ENCODE results near the gene MAP7D1.

Gene MAP7D1

DNA sequence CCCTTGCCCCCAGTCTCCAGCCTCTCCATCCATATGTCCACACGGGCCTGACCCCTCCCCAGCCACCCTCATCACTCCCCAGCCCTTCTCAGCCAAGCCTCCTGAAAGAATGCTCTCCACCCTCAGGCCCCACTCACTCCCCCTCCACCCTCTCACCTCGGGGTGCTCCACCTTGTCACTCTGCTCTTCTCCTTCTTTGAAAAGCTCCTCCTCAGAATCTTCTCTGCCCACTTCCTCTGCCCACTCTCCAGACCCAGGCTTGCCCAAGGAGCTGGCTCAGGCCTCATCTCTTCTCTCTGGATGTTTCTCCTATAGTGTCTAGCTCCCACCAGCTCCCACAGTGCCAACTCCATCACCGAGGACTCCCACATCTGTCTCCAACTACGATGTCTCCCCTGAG is 44.8 kb upstream of the MAP7D1 start:
- H3K27me3 ChIP-seq, result no peaks in the 10 kb centered on the region
- no peak overlapping the region for H3K27ac ChIP-seq
- peaks cover 0 to 8% (median 0%) of the 10 kb centered on the region in 3 donors for H3K36me3 ChIP-seq
- no peak overlapping the region for H3K4me3 ChIP-seq
- peaks cover 0 to 42% (median 22%) of the 10 kb centered on the region in 4 donors for H3K4me1 ChIP-seq
- intact Hi-C loops (cut with DNase I; ENCODE audit: low total_unique reads), result no loop called here
- no peaks in the 10 kb centered on the region for H3K9me3 ChIP-seq
- DNase-seq, result no peak
- TF ChIP-seq, protein P1, sequence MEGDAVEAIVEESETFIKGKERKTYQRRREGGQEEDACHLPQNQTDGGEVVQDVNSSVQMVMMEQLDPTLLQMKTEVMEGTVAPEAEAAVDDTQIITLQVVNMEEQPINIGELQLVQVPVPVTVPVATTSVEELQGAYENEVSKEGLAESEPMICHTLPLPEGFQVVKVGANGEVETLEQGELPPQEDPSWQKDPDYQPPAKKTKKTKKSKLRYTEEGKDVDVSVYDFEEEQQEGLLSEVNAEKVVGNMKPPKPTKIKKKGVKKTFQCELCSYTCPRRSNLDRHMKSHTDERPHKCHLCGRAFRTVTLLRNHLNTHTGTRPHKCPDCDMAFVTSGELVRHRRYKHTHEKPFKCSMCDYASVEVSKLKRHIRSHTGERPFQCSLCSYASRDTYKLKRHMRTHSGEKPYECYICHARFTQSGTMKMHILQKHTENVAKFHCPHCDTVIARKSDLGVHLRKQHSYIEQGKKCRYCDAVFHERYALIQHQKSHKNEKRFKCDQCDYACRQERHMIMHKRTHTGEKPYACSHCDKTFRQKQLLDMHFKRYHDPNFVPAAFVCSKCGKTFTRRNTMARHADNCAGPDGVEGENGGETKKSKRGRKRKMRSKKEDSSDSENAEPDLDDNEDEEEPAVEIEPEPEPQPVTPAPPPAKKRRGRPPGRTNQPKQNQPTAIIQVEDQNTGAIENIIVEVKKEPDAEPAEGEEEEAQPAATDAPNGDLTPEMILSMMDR (IDR thresholded peaks at IDR 0.05), result no peak

DNA sequence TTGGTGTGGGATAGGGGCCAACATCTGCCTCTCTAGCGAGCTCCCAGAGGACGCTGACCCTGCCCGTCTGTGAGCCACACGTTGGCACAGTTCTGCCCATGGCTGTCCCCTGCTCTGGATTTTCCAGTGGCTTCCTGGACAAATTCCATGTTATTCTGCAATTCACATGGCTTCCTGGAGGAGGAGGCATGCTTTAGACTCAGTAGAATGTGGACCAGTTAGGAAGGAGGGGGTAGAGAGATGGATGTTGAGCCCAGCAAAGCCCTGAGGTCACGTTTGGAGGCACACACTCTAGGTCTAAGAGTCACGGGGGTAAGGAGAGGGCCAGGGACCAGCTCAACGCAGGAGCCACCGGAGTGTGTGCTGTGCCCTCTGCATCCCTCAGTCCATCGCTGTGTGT is 43.1 kb upstream of the MAP7D1 start:
- no peak for DNase-seq
- intact Hi-C loops (cut with DNase I; ENCODE audit: low total_unique reads), result no loop called here
- Histone ChIP-seq H3K9me3 (no peaks in the 10 kb centered on the region), H3K4me3 (no peak overlapping the region), H3K27ac (peak overlapping the region in 1 of 2 donors; percentile 28), H3K27me3 (no peaks in the 10 kb centered on the region), H3K4me1 (peaks cover 0 to 42% (median 35%) of the 10 kb centered on the region in 4 donors), H3K36me3 (peaks cover 0 to 8% (median 0%) of the 10 kb centered on the region in 3 donors)
- TF ChIP-seq, protein P1 (IDR thresholded peaks at IDR 0.05), result no peak

DNA sequence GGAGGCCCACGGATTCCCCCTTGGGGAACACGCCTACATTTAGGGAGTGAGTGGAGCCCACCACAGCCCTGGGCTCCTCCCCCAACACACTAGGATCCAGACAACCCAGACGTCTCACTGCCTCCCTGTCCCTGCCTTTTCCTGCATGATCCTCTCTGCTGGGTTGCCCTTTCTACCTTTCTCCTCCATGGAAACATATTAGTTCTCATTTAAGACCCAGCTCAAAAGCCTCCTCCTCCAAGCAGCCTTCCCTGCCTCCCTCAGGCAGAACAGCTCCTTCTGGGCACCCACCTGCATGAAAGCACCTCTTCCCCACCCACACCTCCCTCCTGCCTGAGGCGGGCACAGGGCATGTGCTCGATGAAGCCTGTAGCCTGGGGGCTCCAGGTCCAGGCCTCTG is 41.6 kb upstream of the MAP7D1 start:
- intact Hi-C loops (cut with DNase I; ENCODE audit: low total_unique reads), result no loop called here
- Histone ChIP-seq H3K9me3 (no peaks in the 10 kb centered on the region), H3K27ac (peak overlapping the region; percentile 83 to 93), H3K36me3 (peaks cover 0 to 8% (median 0%) of the 10 kb centered on the region in 3 donors), H3K4me1 (peaks cover 0 to 56% (median 40%) of the 10 kb centered on the region in 4 donors), H3K27me3 (no peaks in the 10 kb centered on the region), H3K4me3 (no peak overlapping the region)
- DNase-seq, result no peak
- TF ChIP-seq, protein P1 (IDR thresholded peaks at IDR 0.05), result no peak

DNA sequence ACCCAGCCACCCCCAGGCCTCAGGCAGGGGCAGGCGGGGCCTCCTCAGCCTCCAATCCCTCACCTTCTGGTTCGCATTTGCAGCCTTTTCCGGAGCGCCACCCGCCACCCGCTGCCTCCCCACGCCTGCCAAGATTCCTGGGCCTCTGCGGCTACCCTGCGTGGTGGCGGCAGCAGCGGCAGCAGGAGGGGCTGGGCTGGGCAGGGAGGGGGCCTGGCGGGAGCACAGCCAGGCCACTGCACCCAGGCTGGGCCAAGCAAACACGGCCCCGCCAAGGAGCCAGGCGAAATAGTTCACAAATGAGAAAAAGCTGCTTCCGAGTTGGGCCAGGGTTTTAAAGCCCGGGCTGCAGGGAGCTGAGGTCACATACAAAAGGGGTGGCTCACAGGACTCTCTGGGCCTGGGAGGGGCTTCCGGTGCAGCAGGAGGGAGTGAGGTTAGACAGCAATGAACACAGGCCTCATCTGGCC is 40.7 kb upstream of the MAP7D1 start:
- TF ChIP-seq, protein P1 (IDR thresholded peaks at IDR 0.05), result no peak
- H3K27ac ChIP-seq, result peak overlapping the region; percentile 83 to 93
- peaks cover 0 to 8% (median 0%) of the 10 kb centered on the region in 3 donors for H3K36me3 ChIP-seq
- DNase-seq, result peak; percentile 47 to 93
- no peaks in the 10 kb centered on the region for H3K9me3 ChIP-seq
- H3K27me3 ChIP-seq, result no peaks in the 10 kb centered on the region
- peaks cover 0 to 64% (median 49%) of the 10 kb centered on the region in 4 donors for H3K4me1 ChIP-seq
- intact Hi-C loops (cut with DNase I; ENCODE audit: low total_unique reads), result no loop called here
- H3K4me3 ChIP-seq, result peak overlapping the region; percentile 3 to 18

DNA sequence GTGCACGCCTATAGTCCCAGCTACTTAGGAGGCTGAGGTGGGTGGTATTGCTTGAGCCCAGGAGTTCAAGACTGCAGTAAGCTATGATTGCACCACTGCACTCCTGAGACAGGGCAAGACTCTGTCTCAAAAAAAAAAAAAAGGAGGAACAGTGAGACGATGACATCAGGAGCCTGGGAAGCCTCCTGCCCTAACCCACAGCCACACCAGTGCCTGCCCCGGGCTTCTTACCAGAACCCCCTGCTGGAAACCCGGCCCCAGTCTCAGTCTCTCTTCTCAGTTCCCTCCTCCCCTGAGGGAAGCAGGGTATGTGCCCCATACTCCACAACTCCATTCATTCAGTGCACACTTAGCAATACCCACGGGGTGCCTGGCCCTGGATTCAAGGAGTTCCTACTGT is 40.0 kb upstream of the MAP7D1 start:
- Histone ChIP-seq H3K4me3 (no peak overlapping the region), H3K9me3 (no peaks in the 10 kb centered on the region), H3K4me1 (peaks cover 0 to 71% (median 50%) of the 10 kb centered on the region in 4 donors), H3K27ac (peak overlapping the region; percentile 83 to 93), H3K27me3 (no peaks in the 10 kb centered on the region), H3K36me3 (peaks cover 0 to 8% (median 0%) of the 10 kb centered on the region in 3 donors)
- no peak for DNase-seq
- TF ChIP-seq, protein P1 (IDR thresholded peaks at IDR 0.05), result no peak
- intact Hi-C loops (cut with DNase I; ENCODE audit: low total_unique reads), result no loop called here

DNA sequence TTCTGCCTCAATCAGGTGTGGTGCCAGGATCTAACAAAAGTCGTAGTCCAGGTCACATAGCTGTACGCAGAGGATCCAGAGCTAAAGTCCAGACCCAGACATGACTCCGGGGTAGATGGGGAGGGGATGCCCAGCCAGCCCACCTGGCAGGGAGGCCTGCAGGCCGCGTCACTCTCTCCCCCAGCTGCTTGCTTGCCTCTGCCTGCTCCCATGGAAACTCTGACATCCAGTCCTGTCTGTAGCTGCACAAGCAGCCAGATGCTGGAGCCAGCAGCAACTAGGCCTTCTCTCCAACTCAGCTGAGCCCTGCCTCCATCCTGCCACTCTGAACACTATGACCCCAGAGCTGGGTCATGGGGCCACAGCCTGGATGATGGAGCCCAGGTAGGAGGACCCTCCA is 39.1 kb upstream of the MAP7D1 start:
- peaks cover 0 to 8% (median 0%) of the 10 kb centered on the region in 3 donors for H3K36me3 ChIP-seq
- no peaks in the 10 kb centered on the region for H3K27me3 ChIP-seq
- H3K27ac ChIP-seq, result peak overlapping the region; percentile 83 to 93
- TF ChIP-seq, protein P1 (IDR thresholded peaks at IDR 0.05), result no peak
- no peaks in the 10 kb centered on the region for H3K9me3 ChIP-seq
- peaks cover 0 to 74% (median 50%) of the 10 kb centered on the region in 4 donors for H3K4me1 ChIP-seq
- intact Hi-C loops (cut with DNase I; ENCODE audit: low total_unique reads), result no loop called here
- H3K4me3 ChIP-seq, result no peak overlapping the region
- no peak for DNase-seq

Data from tibial artery (tissue), 4 donors.